Measurements from ENCODE around the gene CFAP77. TPM values are rescaled to one million over a fixed set of nuclear protein-coding genes. Genes with fewer than 3 reads are reported as not detected.

The CFAP77 gene
- total and polyA plus RNA-seq, 2 of the 13 experiments (the other 11 are each of a cell fraction or from before 2014, with no cell fraction given): not detected

- BruUV-seq (replicated peaks): no TSS peak
- peaks cover 6 to 64% of the 10 kb centered on the region in 2 experiments for H3K27me3 ChIP-seq (ENCODE audit: control insufficient read depth in 1 of 2, insufficient read depth in 2 of 2, low read length in 2 of 2)
Observed at GRCh38 chr9:132545578-132545977, 135.6 kb downstream of the CFAP77 start.

GRCh38 chr9:132546148-132547051 is 136.4 kb downstream of the CFAP77 start:
- Histone ChIP-seq H3K4me1 (ENCODE audit: insufficient read depth, low read length) (peaks cover 8% of the 10 kb centered on the region; the same call in 1 of the 2 replicates), H3K9ac (ENCODE audit: insufficient read depth, low read depth, low read length) (no peak overlapping the region), H3K27me3 (ENCODE audit: control insufficient read depth in 1 of 2, insufficient read depth in 2 of 2, low read length in 2 of 2) (peaks cover 6 to 61% of the 10 kb centered on the region in 2 experiments), H3K9me3 (ENCODE audit: low read length) (no peaks in the 10 kb centered on the region), H4K20me1 (ENCODE audit: insufficient read depth, low read length) (no peaks in the 10 kb centered on the region), H3K4me3 (replicated peaks in 1 of 3; ENCODE audit: insufficient read depth in 1 of 3, low read depth in 2 of 3, low read length in 3 of 3) (peak overlapping the region in 1 of 3 experiments; percentile 7; a peak in 1 of 6 replicates), H3K36me3 (replicated peaks in 1 of 2; ENCODE audit: control insufficient read depth in 1 of 2, insufficient read depth in 2 of 2, low read length in 2 of 2) (no peaks in the 10 kb centered on the region), H3K27ac (ENCODE audit: extremely low read length, insufficient read depth, low read length) (no peak overlapping the region), H2AFZ (ENCODE audit: low read length) (no peak overlapping the region), H3K79me2 (ENCODE audit: insufficient read depth, low read length) (no peaks in the 10 kb centered on the region), H3K4me2 (ENCODE audit: low read depth, low read length) (peak overlapping the region; percentile 41; the same call in 1 of the 2 replicates)
- in situ Hi-C loops (cut with HindIII; ENCODE audit: extremely low pct_ligation_motif_present, low pct_unique_long_range_greater_than_20kb): no loop called here
- ChIA-PET POLR2A (no interaction called here), CTCF (ENCODE audit: low intra/inter-chr PET ratio, low total read pairs) (interaction anchor here (0.9 to 1.3 kb wide), 2 partner anchors 29 to 254 kb away, joined by 3 to 4 read pairs; no protein-coding TSS in a partner anchor)
- intact Hi-C loops (cut with micrococcal nuclease; ENCODE audit: unreplicated experiment): no loop called here
- BruUV-seq (replicated peaks): no TSS peak
- WGBS (ENCODE audit: low lambda C conversion rate): 0% methylated on average over 11 of the region's 27 CpGs
- peak; percentile 58 for ATAC-seq
- FAIRE-seq: no peak
- DNase-seq (ENCODE audit: low spot score): no peak
- TF ChIP-seq ZNF563 (CRISPR knock-in tag; IDR thresholded peaks at IDR 0.05): no peak
- peak; percentile 65; the same call in 1 of the 2 replicates for TF ChIP-seq ZBTB7B (CRISPR knock-in tag; IDR thresholded peaks at IDR 0.05)
- TF ChIP-seq PRDM15 (CRISPR knock-in tag; IDR thresholded peaks at IDR 0.05): no peak
- TF ChIP-seq CTCF (CRISPR knock-in tag; IDR thresholded peaks at IDR 0.05): 0 out of 2 replicates have a peak, but pooled peaks have one; percentile 27
- TF ChIP-seq ZBTB7A (CRISPR knock-in tag; IDR thresholded peaks at IDR 0.05): 0 out of 2 replicates have a peak, but pooled peaks have one; percentile 54

More at GRCh38 chr9:132545578-132545977, 135.6 kb downstream of the CFAP77 start:
- ChIA-PET POLR2A (no interaction called here), CTCF (ENCODE audit: low intra/inter-chr PET ratio, low total read pairs) (no interaction called here)
- TF ChIP-seq ZGPAT (CRISPR knock-in tag; IDR thresholded peaks at IDR 0.05) (no peak), ZNF629 (CRISPR knock-in tag; conservative IDR thresholded peaks at IDR 0.05) (peak; percentile 62)
- FAIRE-seq (no peak), DNase-seq (ENCODE audit: low spot score) (no peak), ATAC-seq (no peak)
- Histone ChIP-seq H3K79me2 (ENCODE audit: insufficient read depth, low read length) (no peaks in the 10 kb centered on the region), H3K9ac (ENCODE audit: insufficient read depth, low read depth, low read length) (no peak overlapping the region), H3K9me3 (ENCODE audit: low read length) (no peaks in the 10 kb centered on the region), H3K4me3 (replicated peaks in 1 of 3; ENCODE audit: insufficient read depth in 1 of 3, low read depth in 2 of 3, low read length in 3 of 3) (no peak overlapping the region), H3K4me2 (ENCODE audit: low read depth, low read length) (no peak overlapping the region), H2AFZ (ENCODE audit: low read length) (no peak overlapping the region), H4K20me1 (ENCODE audit: insufficient read depth, low read length) (no peaks in the 10 kb centered on the region), H3K4me1 (ENCODE audit: insufficient read depth, low read length) (peaks cover 8% of the 10 kb centered on the region; the same call in 1 of the 2 replicates), H3K27ac (ENCODE audit: extremely low read length, insufficient read depth, low read length) (no peak overlapping the region), H3K36me3 (replicated peaks in 1 of 2; ENCODE audit: control insufficient read depth in 1 of 2, insufficient read depth in 2 of 2, low read length in 2 of 2) (no peaks in the 10 kb centered on the region)
- in situ Hi-C loops (cut with HindIII; ENCODE audit: extremely low pct_ligation_motif_present, low pct_unique_long_range_greater_than_20kb) (no loop called here), intact Hi-C loops (cut with micrococcal nuclease; ENCODE audit: unreplicated experiment) (no loop called here)
- WGBS (ENCODE audit: low lambda C conversion rate): 58% methylated on average over 8 of the region's 9 CpGs
